ENCODE data around the gene CLEC3B.

CLEC3B gene

DNA sequence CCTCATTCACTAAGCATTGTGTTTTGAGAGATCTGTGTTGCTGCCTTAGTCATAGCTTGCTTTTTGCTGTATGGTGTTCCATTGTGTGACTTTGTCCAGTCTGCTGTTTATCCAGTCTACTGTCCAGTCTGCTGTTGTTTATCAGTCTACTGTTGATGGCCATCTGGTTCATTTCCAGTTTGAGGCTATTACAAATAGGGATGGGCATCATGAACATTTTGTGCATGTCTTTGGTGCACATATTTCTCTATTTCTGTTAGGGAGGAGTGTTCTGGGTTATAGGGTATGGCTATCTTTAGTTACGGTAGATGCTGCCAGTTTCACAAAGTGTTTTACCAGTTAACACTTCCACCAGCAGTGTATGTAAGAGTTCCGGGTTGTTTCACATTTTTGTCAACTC lies 22.2 kb upstream of the CLEC3B start:
- no peak for DNase-seq

DNA sequence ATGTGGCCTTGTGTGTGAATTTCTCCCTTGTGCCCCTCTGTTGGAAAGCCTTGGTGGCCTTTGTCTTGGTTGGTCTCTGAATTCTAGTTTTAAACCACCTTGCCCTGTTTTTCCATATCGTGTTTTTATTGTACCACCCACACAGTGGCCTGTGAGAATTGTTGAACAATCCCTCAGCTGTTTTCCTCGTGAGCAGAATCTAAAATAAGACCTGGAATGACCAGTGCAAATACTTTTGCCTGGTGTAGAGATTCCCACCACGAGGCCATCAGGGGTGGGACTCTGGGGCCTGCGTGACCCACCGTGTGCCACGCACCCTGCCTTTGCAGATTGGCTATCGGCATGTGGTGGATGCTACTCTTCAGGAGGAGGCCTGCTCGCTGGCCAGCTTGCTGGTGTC lies 19.0 kb upstream of the CLEC3B start:
- DNase-seq: no peak

DNA sequence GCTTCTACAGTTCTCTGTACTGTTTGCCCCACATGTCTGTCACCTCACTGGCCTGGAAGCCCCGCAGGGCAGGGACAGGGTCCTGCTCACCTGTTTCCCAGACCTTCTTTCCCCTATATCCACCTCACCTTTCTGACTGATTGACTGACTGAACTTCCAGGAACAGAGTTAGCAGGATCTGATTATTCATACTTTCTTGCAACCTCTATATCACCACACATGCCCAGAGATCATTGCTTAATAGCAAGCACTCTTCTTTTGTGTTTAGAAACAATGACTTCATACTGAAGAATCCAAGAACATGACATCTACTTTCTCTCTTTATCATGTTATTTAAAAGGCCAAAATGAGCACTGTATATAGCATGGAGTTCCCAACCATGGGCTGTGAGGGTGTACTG lies 18.0 kb upstream of the CLEC3B start:
- DNase-seq: no peak

DNA sequence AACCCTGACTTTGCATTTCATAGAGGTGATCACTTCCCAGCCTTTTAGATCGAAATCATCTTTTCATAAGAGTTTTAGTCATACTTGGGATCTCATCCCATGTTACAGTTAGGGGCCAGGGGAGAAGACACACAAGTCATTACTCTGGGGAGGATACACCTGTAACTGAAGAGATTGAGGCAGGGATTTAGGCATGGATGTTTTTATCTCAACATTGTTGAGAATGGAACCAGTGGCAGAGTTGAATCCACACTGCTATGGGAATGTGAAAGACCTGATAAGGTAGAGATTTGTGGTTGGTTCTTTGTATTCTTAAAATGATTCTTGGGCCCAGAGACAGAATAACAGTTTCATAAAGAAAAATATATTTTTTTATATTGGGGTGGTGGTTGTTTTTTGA lies 16.2 kb upstream of the CLEC3B start:
- DNase-seq: no peak

DNA sequence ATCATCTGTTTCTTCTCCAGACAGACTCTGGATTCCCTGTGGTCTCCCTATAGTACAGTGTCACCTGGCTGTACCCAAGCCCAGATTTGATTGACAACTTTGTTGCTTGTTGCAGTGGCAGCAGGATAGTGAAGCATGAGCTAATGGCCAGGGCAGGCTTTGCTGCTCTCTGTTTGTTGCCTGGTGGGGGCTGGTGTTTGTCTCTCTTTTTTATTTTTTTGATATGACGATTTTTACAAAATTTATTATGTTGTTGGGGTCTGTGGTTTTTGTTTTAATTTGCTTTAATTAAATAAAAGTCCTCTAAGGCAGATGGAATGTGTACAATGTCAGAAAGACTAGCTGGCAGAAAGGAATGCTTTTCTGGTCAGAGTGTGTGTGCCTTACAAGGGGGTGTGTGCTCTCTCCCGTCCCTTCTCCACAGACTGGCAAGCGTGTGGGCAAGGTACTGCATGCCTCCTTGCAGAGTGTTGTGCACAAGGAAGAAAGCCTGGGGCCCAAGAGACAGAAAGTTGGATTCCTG lies 15.2 kb upstream of the CLEC3B start:
- DNase-seq: no peak

DNA sequence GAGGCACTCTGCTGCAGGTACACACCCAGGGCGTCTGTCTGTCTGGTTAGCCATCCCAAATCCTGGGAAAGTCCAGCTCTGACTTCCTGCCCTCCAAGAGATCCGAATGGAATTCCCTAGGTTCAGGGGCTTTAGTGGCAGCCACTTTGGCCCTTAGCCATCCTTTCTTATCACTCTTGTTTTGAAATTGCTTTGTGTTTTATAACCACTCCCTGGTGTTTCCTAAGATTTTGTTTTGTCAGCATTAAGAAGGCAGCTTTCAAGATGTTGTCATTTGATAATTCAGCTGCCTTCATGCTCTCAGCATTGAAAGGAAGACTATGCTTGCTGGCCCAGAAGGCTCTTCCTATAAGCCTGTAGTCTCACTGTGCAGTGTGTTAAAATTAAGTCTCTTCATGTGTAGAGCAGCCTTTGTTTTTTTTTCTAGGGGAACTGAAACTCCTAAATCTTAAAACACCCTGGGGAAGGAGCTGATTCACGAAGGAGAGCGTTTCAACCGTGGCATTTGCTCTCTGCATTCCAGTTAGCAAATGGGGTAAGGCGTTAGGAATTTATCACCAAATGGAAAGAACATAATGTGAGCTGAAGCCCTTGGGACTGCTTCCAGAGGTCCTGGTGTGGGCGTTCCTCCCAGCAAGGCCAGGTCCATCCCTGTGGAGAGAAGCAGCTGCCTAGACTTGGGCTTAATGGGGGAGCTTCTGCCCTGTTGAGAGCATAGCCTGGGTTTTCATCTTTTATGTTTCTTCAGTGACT lies 14.2 kb upstream of the CLEC3B start:
- DNase-seq: no peak

DNA sequence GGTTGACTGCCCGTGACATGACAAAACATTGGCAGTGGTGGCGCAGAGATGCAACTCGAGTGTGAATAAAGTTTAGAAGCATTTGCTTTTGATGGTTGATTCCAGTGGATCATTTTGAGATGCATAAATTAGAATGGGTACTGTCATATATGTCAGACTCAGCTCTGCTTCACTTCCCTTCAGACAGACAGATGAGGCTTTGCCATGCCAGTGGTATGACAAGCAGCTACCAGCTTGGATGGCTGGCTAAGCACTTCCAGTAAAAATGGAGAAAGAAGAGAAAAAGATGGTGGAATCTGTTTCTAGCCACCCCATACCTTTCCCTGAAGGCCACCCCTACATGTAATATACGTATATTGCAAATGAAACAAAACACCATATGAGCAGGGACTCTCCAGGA lies 13.5 kb upstream of the CLEC3B start:
- DNase-seq: no peak

DNA sequence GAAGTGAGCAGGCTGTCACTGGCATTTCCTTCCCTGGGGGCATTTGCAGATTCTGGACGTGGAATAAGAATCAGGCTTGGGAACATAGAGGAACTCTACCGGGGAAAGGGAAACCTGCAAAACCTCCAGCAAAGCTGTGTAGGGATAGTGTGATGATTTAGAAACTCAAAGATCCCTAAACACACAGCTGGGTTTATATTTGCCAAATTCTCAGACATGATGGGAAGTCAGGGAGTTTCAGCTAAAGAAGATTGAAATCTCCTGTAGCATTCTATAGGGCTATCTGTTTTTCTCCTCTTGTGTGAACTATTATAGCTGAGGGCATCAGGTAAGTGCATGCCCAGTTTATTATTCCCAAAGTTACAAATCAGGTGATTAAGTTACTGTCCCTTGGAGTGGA lies 9.2 kb upstream of the CLEC3B start:
- no peak for DNase-seq

DNA sequence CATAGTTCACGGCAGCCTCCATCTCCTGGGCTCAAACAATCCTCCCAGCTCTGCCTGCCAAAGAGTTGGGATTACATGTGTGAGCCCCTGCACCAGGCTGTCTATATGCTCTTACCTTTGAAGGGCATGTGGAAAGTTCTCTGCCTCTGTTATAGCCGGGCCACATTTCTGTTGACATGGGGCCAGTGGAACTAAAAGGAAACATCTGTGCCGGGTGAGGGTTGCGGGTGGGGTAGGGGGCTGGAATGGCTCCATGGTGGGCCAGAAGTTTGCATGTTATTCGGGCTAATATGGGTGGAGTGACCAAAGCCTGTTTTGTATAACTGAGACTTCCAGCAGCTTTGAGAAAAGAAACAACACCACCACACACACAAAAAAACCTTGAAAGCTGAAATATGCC lies 8.3 kb upstream of the CLEC3B start:
- DNase-seq: no peak

DNA sequence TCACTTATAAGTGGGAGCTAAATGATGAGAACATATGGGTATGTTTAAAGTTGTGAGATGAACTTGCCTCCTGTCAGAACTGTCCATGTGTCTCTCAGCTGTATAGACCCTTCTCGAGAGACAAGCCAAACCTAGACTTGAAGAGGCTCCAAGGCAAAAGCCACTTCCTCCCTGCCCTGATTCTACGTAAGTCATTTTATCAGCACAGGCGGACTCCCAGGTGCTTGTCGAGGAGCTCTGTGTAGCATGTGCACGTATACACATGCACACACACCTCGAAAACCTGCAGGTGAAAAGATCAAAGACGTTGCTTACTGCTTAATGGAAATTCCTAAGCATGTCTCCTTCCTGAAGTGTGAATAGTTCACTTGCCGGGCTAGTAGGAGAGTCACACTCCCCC lies 5.6 kb upstream of the CLEC3B start:
- no peak for DNase-seq

DNA sequence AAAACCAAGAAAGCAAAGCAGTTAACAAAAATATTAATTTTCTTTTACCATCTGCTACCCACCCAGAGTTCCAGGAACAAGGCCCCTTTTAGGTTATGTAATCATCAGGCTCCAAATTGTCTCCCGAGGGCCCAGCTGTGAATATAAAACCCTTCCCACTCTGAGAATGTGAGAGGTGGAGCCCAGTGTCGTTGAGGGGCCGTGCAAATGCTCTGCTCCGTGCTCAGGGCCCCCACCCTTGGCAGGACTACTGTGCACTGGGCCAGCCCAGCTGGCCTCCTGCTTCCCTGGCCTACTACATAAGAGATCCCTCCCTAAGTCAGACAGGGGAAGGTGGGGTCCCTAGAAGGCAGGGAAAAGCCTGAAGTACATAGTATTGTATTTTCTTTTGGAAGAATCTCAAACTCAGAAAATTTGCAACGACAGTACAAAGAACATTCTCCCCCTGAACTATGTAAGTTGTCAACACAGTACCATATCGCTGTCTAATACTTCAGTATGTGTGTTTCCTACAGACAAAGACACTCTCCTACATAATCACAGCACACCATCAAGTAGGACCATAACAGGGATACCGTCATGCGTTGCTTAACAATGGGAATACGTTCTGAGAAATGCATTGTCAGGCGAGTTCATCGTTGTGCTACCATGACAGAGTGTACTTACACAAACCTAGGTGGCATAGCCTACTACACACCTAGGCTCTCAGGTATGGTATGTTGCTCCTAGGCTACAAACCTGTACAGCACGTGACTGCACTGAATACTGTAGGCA lies 4.4 kb upstream of the CLEC3B start:
- DNase-seq: no peak

DNA sequence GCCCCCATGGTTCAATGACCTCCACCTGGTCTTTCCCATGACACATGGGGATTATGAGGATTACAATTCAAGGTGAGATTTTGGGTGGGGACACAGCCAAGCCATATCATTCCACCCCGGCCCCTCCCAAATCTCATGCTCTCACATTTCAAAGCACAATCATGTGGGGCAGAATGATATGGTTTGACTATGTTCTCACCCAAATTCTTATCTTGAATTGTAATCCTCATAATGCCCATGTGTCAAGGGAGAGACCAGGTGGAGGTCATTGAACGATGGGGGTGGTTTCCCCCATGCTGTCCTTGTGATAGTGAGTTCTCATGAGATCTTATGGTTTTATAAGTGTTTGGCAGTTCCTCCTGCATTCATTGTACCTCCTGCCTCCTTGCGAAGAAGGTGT lies 2.4 kb upstream of the CLEC3B start:
- DNase-seq: no peak

DNA sequence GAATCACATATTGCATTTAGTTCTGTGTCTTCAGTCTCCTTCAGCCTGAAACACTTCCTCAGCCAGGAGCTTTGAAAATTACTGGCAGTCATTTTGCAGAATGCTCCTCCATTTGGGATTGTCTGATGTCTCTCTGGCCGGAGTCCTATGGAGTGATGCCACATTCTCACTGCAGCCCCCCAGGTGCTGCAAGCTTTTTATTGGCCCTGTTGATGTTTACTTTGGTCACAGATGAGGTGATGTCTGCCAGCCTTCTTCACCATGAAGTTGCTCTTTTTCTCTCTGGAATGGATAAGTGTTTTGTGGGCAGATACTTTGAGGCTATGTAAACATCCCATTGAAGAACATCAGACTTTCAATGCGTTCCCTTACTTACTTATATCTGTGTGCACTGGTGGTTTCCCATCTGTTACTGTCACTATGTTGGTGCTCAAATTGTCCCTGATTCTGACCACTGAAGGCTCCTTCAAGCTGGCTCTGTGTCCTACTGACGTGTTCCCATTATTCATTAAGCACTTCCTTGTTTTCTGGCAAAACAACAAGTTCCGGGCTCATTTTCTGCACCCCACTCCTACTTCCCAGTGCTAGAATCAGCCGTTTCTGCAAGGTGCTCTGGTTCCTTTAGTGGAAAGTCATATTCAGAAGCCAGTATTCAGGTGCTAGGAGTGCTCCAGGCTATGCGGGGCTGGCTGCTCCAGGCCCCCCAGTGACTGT lies 1.4 kb upstream of the CLEC3B start:
- no peak for DNase-seq

DNA sequence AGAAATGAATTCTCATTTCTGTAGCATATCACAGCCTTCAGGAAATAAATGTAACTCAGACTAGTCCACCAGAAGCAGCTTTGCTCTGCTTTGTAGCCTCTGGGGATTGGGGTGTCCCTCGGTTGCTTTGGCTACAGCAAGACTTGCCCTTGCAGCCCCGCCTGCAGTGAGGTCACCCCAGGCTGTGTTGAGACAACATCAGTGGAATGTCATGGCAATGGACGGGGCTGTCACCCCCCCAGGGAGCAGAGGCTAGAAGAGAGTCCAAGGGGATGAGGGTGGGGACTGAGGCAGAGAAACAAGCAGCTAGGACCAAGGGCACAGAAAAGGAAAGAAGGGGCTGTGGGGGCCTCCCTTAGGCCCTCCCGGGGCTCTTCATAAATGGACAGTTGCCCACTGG lies 854 bp downstream of the CLEC3B start:
- DNase-seq: no peak

DNA sequence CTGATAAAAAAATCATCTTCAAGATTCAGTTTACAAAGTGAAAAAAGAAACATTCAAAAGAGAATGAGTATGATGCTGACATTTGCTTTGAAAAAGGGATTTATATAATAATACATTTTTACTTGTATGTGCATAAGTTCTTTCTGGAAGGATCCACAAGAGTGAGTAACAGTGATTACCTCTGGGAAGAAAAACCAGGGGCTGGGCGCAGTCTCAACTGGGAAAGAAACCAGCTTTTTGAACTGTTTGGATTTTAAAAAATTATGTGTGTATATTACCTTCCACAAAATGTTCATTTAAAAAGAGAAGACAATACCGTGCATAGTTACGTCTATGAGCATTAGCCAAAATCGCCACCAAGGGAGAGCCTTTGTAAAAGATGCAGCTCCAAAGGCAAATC lies 1.3 kb downstream of the CLEC3B start:
- DNase-seq: no peak

DNA sequence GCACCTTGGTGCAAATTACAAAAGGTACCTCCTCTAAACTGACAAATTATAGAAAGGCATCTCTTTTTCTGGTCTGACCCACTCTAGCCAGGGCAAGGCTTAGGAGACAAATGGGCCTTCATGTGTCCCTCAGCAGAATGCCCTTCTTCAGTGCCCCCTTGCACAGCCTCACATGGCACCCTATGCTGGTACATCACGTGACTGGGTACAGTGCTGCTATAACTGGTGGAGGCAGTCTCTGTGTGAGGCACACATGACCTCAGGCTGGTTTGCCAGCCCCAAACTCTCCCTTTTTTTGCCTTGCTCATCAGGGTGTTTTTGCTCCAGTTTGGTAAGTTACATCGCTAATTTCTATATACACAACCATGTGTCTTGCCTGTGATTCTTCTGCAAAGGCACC lies 3.1 kb downstream of the CLEC3B start:
- no peak for DNase-seq

DNA sequence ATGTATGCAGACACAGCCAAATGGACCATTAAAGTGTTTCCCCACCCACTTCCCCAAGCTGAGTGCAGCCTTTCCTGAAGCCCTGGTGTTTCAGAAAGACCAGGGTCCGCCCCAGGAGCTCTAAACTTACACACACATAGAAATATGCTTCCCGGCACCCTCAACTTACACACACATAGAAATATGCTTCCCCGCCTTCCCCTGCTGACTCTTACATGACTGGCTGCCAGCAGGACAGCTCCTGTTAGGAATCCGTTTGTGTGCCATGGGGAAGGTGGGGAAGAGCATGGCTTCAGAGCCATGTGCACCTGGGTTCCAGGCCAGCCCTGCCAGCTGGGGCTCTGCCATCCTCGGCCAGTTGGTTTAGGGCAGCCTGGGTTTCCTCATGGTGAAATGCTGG lies 3.6 kb downstream of the CLEC3B start:
- no peak for DNase-seq

DNA sequence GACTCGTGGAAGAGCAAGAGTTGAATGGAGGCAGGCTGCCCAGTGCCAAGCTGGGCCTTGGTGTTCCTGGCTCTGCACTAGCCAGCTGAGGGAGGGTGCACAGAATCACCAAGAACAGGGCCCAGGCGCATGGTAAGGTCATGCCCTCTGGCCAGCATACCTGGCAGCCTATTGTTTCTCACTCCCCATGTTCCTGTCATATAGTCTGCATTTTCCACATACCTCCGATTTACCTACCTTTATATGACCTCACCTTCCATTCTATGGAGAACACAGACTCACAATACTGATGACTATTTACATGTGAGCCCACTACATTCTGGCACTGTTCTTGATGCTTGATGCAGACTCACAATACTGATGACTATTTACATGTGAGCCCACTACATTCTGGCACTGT lies 5.4 kb downstream of the CLEC3B start:
- no peak for DNase-seq

DNA sequence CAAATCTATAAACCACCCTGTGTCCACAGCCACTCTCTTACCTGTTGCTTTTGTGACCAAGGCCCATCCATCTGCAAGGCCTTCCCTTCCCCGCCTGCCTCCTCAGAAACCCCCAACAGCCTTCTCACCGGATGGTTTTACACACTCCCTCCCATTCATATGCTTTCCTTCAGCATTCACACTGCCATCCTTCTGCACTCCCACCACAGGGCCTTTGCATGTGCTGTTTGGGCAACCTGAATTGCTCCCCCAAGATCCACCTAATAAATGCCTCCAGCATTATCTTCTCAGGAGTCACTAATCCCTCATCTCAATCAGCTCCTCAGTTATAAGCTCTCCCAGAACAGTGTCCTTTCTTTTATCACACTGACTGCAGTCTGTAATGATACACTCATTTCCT lies 6.0 kb downstream of the CLEC3B start:
- DNase-seq: no peak

DNA sequence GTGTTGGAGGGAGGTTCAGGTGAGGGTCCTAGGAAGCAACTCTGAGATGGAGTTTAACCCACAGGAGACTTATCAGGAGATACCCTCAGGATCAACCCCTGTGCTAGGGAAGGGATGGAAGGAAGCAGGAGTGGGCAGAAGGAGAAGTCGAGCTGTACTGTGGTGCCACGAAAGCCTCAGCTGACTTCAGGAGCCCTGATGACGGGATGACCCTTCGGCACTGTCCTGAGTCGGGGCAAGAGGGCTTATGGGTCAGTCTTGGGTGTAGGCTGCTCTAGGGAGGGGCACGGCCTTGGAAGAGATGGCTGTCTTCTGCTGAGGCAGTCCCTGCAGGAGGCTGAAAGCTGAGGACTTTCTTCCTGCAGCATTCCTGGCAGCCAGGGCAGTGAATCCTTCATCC lies 7.7 kb downstream of the CLEC3B start:
- no peak for DNase-seq

DNA sequence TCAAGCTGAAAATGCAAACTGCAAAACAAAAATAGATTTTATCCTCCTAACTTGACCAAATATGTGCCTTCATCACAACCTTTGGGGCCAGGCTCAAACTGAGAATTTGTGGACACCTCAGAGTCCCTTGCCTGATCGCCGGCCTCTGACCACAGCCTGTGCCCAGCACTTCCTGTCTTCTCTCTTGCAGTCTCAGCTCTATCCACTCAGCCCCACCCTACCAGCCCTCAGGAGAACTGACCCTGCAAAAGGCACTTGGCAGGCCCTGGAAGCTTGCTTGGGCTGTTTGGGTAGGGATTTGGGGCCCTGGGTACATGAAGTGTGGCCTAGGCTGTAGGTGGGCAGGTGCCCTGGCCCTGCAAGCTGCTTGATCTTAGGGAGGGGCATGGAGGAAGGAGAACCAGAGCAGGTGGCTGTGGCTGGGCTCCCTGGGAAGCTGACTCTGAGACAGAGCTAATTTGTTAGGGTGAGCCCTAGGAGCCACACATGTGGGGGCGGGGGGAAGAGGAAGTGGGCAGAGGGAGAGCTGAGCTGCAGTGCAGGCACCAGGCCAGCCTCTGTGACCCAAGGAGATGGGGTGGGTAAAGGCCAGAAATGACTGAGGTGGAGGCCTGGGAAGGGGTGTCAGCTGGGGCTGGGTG lies 8.6 kb downstream of the CLEC3B start:
- DNase-seq: no peak

DNA sequence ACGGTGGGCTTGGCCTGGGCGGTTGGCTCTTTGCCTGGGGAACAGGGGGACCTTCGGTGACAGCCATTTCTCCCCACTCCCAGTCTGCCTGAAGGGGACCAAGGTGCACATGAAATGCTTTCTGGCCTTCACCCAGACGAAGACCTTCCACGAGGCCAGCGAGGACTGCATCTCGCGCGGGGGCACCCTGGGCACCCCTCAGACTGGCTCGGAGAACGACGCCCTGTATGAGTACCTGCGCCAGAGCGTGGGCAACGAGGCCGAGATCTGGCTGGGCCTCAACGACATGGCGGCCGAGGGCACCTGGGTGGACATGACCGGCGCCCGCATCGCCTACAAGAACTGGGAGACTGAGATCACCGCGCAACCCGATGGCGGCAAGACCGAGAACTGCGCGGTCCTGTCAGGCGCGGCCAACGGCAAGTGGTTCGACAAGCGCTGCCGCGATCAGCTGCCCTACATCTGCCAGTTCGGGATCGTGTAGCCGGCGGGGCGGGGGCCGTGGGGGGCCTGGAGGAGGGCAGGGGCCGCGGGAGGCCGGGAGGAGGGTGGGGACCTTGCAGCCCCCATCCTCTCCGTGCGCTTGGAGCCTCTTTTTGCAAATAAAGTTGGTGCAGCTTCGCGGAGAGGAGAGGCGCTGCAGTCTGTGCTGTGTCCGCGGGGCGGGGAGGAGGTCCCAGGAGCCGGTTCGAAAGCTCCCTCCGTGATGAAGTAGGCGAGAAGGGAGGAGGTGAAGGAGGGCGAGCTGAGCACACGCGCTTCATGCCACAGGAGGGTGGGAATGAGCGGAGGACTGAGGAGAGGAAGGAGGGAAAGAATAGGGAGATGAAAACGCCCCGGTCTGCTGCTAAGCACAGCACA lies 9.6 kb downstream of the CLEC3B start:
- no peak for DNase-seq

All from SHP77 treated with DMSO at 0.1 percent for 48 hours (cell line).